K562 (cell line): ENCODE data around the gene HOXA1. TPM values are rescaled to one million over a fixed set of nuclear protein-coding genes. Genes with fewer than 3 reads are reported as not detected.
A peak's percentile ranks its signal among the peaks of the same experiment; 100 is the strongest.

Experiments used
- ATAC-seq: fragments of 200-7000 bp; cut with Tn5 transposase; 3 replicates; pipeline ENCODE4 v1.9.1; 2020; ENCODE audit warnings: moderate library complexity
- BruUV-seq: library from RNA; stranded (reverse); fragments of 400-500 nt; replicated peaks from 2 replicates; lab custom pipeline; 2021; lab: Mats Ljungman, UMichigan
- CTCF ChIA-PET: fragments of 300-600 bp; formaldehyde crosslinking; extraction: SDS; loops from one replicate; lab custom pipeline; 2021; ENCODE audit warnings: low intra/inter-chr PET ratio; lab: Yijun Ruan, JAX
- POLR2A ChIA-PET: fragments of 300-600, 350-650 bp; sonication (Branson Sonifier 250); formaldehyde crosslinking; extraction: SDS; loops from one replicate; lab custom pipeline; 2021; ENCODE audit warnings: antibody characterized with exemption, inconsistent platforms; lab: Yijun Ruan, JAX
- DNase-seq, 4 experiments: peaks; one replicate each; pipeline versions ENCODE4 v3.0.0 to v3.0.0-alpha.2; 2011 to 2018; ENCODE audit warnings: low spot score in 3 of 4, mixed read lengths in 3 of 4; ENCODE audit errors: extremely low read depth in 1 of 4
- FAIRE-seq: peaks from 2 replicates; lab custom pipeline; 2011; peaks lifted over from hg19 to GRCh38; lab: Jason Lieb, UNC
- H2AFZ ChIP-seq: 2 replicates; pipeline ENCODE4 v1.6.0; 2011; ENCODE audit warnings: low read depth, low read length, control low read depth, inconsistent platforms
- H3K27ac ChIP-seq: fragments of 200-600 bp; 3 replicates; pipeline ENCODE4 v1.8.0; 2011; ENCODE audit warnings: low read depth, mild to moderate bottlenecking, control low read depth, inconsistent platforms, low read length, moderate library complexity, mixed read lengths; ENCODE audit errors: extremely low read depth
- H3K27me3 ChIP-seq, 2 experiments: fragments of 300-600 bp in 1 of 2; 2 replicates in 1 of 2; 3 replicates in 1 of 2; pipeline versions ENCODE4 v1.6.0 to v1.8.0; 2011; ENCODE audit warnings: inconsistent platforms in 2 of 2, low read length in 2 of 2, mild to moderate bottlenecking in 1 of 2, mixed read lengths in 1 of 2, moderate library complexity in 1 of 2; ENCODE audit not compliant: control insufficient read depth in 2 of 2, insufficient read depth in 2 of 2
- H3K36me3 ChIP-seq: fragments of 300-600 bp; 3 replicates; pipeline ENCODE4 v1.8.0; 2011; ENCODE audit warnings: mild to moderate bottlenecking, low read length, inconsistent platforms; ENCODE audit not compliant: control insufficient read depth, insufficient read depth
- H3K4me1 ChIP-seq, 2 experiments: fragments of 200-600 bp in 1 of 2; replicated peaks in 1 of 2; 2 replicates in 1 of 2; 3 replicates in 1 of 2; pipeline versions ENCODE4 v1.5.1 to v1.8.0; 2011; ENCODE audit warnings: inconsistent platforms in 2 of 2, low read length in 2 of 2, mild to moderate bottlenecking in 1 of 2, mixed read lengths in 1 of 2, moderate library complexity in 1 of 2; ENCODE audit not compliant: control insufficient read depth in 2 of 2, insufficient read depth in 2 of 2
- H3K4me2 ChIP-seq: 2 replicates; pipeline ENCODE4 v1.6.1; 2011; ENCODE audit warnings: low read length, control low read depth, inconsistent platforms, mixed read lengths; ENCODE audit not compliant: insufficient read depth
- H3K4me3 ChIP-seq: fragments of 200-600 bp; sonication (generic), shearing (Covaris generic); 2 replicates; pipeline ENCODE4 v1.5.1; 2016; ENCODE audit warnings: control low read depth, inconsistent platforms
- H3K79me2 ChIP-seq: fragments of 200-600 bp; 3 replicates; pipeline ENCODE4 v1.8.0; 2011; ENCODE audit warnings: low read length, inconsistent platforms; ENCODE audit not compliant: control insufficient read depth, insufficient read depth
- H3K9ac ChIP-seq, 2 experiments: 2 replicates each; pipeline versions ENCODE4 v1.6.0 to v1.6.1; 2011; ENCODE audit warnings: low read depth in 2 of 2, low read length in 2 of 2, control low read depth in 1 of 2, inconsistent platforms in 1 of 2, mild to moderate bottlenecking in 1 of 2, mixed read lengths in 1 of 2; ENCODE audit not compliant: insufficient read depth in 1 of 2
- H3K9me1 ChIP-seq: one replicate; pipeline ENCODE4 v1.6.0; 2011; ENCODE audit warnings: inconsistent platforms, mild to moderate bottlenecking, low read length, moderate library complexity; ENCODE audit not compliant: control insufficient read depth, insufficient read depth
- H3K9me3 ChIP-seq: replicated peaks from 2 replicates; pipeline ENCODE4 v1.5.1; 2011; ENCODE audit warnings: low read depth, low read length, inconsistent platforms; ENCODE audit not compliant: control insufficient read depth, insufficient read depth
- H4K20me1 ChIP-seq: replicated peaks from 2 replicates; pipeline ENCODE4 v1.6.1; 2011; ENCODE audit warnings: low read length, inconsistent platforms, mixed read lengths; ENCODE audit not compliant: control insufficient read depth, insufficient read depth
- C11orf30 ChIP-seq: fragments of 450-650 bp; IDR thresholded peaks from 2 replicates; pipeline ENCODE4 v1.6.1; 2016; ENCODE audit warnings: low read depth, mild to moderate bottlenecking
- CBX8 ChIP-seq: fragments of 200-600 bp; sonication (generic); IDR thresholded peaks from 2 replicates; pipeline ENCODE4 v1.6.1; 2012; ENCODE audit warnings: borderline replicate concordance, mixed run types, low read depth, mild to moderate bottlenecking, moderate library complexity, mixed read lengths, low read length, control low read depth, inconsistent platforms; ENCODE audit not compliant: poor library complexity, severe bottlenecking; ENCODE audit errors: extremely low read depth
- FOS ChIP-seq: IDR thresholded peaks from 3 replicates; pipeline ENCODE4 v1.6.1; 2011; ENCODE audit not compliant: insufficient read length; ENCODE audit errors: extremely low read depth
- MYC ChIP-seq, 2 experiments: fragments of 250-450 bp in 1 of 2; sonication (Bioruptor Pico) in 1 of 2; IDR thresholded peaks; 2 replicates each; pipeline versions ENCODE4 v1.5.1 to v1.6.1; 2012 to 2021; ENCODE audit warnings: low read depth in 2 of 2, borderline replicate concordance in 1 of 2, improper control_type of control experiment in 1 of 2, low read length in 1 of 2, mild to moderate bottlenecking in 1 of 2, moderate library complexity in 1 of 2
- OTX1 ChIP-seq: fragments of 450-650 bp; formaldehyde crosslinking; IDR thresholded peaks from 2 replicates; pipeline ENCODE4 v1.4.0; 2022; ENCODE audit warnings: mild to moderate bottlenecking
- WGBS: fragments of 100-300 bp; shearing (Covaris generic); methylation state at CpG from one replicate; pipeline ENCODE4 v1.1.6; 2016; ENCODE audit warnings: low coverage, mixed read lengths; ENCODE audit not compliant: insufficient coverage; ENCODE audit errors: missing lambda C conversion rate; 5-methylcytosine and 5-hydroxymethylcytosine counted together
- in situ Hi-C: fragments of 300-500 bp; cut with MboI; formaldehyde crosslinking; loops from 4 replicates; pipeline ENCODE4 v1.15.0; 2018; ENCODE audit warnings: inconsistent platforms, mixed read lengths
- intact Hi-C: fragments of 100-400 bp; cut with micrococcal nuclease; formaldehyde crosslinking; loops from 2 replicates; pipeline ENCODE4 v1.14.2; 2022
- polyA plus RNA-seq, 8 experiments: library from polyadenylated mRNA; depleted of rRNA in 4 of 8; stranded (reverse) in 5 of 8; unstranded in 3 of 8; fragments of >200 nt; fragmentation: Nextera tagmentation in 2 of 8; fragmentation: Illumina TruSeq in 1 of 8; extraction: Ambion mirVana in 2 of 8; extraction: Trizol in 1 of 8; gene quantifications; 2 replicates each; pipeline versions ENCODE4 v1.2.1 to v1.2.3, GENCODE V29; 2011 to 2014; ENCODE audit warnings: inconsistent platforms in 1 of 8, missing spikeins in 1 of 8
- total RNA-seq, 7 experiments: library from RNA; depleted of rRNA in 6 of 7; stranded (reverse); fragments of >200 nt in 6 of 7; fragmentation: Illumina TruSeq in 2 of 7; extraction: Trizol in 2 of 7; gene quantifications; 2 replicates each; pipeline versions ENCODE4 v1.2.1 to v1.2.3, GENCODE V29; 2011 to 2021; ENCODE audit warnings: low replicate concordance in 1 of 7
- TF ChIP-seq, protein P1 (sequence below): fragments of 450-650 bp; formaldehyde crosslinking; IDR thresholded peaks from 2 replicates; pipeline ENCODE4 v1.4.0; 2022; ENCODE audit warnings: missing genetic modification characterization

HOXA1 gene
- total and polyA plus RNA-seq, 9 of the 15 experiments (the other 6 are each of a cell fraction or from before 2014, with no cell fraction given), result 0.03 to 0.63 (median 0.09) TPM; not detected in 4

DNA sequence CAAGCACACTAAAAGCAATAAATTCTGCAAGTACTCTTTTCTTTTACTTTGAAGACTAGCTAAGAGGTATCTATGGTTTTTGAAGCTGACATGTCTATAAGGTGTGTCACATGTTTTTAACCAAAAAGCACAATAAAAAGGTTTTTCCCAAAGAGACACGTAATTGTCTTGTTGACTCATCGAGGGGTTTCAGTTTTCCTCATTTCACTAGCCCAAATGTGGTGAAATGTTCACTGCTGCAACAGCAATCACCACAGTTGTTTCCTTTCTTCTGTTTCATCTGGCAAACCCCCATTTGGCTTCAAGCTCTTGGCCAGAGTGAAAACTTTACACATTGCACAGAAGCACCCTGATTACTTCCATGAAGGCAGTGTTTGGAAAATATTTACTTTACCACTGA, 38.6 kb upstream of the HOXA1 start:
- POLR2A ChIA-PET, result interaction anchor here (0.5 kb wide), 1 partner anchor 35 kb away, joined by 3 read pairs; no protein-coding TSS in a partner anchor
- Histone ChIP-seq H2AFZ (no peak overlapping the region), H3K27ac (no peak overlapping the region), H3K4me1 (peaks cover 2 to 7% of the 10 kb centered on the region in 2 experiments; a peak in 2 of 5 replicates), H3K9ac (no peak overlapping the region), H4K20me1 (no peaks in the 10 kb centered on the region), H3K9me1 (no peaks in the 10 kb centered on the region), H3K36me3 (no peaks in the 10 kb centered on the region), H3K9me3 (no peaks in the 10 kb centered on the region), H3K4me2 (no peak overlapping the region), H3K4me3 (no peak overlapping the region), H3K79me2 (no peaks in the 10 kb centered on the region), H3K27me3 (peaks cover 30 to 33% of the 10 kb centered on the region in 2 experiments)
- no peak for DNase-seq
- peak; percentile 17 for TF ChIP-seq CBX8
- no peak for TF ChIP-seq C11orf30
- TF ChIP-seq, protein P1, sequence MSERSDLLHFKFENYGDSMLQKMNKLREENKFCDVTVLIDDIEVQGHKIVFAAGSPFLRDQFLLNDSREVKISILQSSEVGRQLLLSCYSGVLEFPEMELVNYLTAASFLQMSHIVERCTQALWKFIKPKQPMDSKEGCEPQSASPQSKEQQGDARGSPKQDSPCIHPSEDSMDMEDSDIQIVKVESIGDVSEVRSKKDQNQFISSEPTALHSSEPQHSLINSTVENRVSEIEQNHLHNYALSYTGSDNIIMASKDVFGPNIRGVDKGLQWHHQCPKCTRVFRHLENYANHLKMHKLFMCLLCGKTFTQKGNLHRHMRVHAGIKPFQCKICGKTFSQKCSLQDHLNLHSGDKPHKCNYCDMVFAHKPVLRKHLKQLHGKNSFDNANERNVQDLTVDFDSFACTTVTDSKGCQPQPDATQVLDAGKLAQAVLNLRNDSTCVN, result no peak
- TF ChIP-seq OTX1, result no peak
- no peak for TF ChIP-seq FOS
- no peak for TF ChIP-seq MYC (IDR thresholded peaks at IDR 0.05; ENCODE audit: low read depth, low read length)
- no peak for TF ChIP-seq MYC (CRISPR knock-in tag; IDR thresholded peaks at IDR 0.05; ENCODE audit: borderline replicate concordance, low read depth)
- FAIRE-seq, result no peak
- in situ Hi-C loops, result no loop called here
- no TSS peak for BruUV-seq
- 0% methylated on average over 2 of the region's 2 CpGs for WGBS
- ATAC-seq, result no peak
- intact Hi-C loops, result no loop called here
- CTCF ChIA-PET, result no interaction called here
